Endothelial cell (in vitro differentiated cells): Measurements from ENCODE around the gene TUT1. TPM values are rescaled to one million over a fixed set of nuclear protein-coding genes. Genes with fewer than 3 reads are reported as not detected.

ENCODE experiments used
- DNase-seq: peaks from one replicate; pipeline ENCODE4 v3.0.0; 2021; ENCODE audit warnings: low spot score
- H3K27ac Mint-ChIP-seq: one replicate; pipeline ENCODE4 v1.8.0; 2021; ENCODE audit warnings: mixed read lengths, inconsistent platforms; ENCODE audit not compliant: unreplicated experiment
- H3K27me3 Mint-ChIP-seq: one replicate; pipeline ENCODE4 v1.8.0; 2021; ENCODE audit warnings: mild to moderate bottlenecking, moderate library complexity, mixed read lengths, inconsistent platforms; ENCODE audit not compliant: unreplicated experiment
- H3K36me3 Mint-ChIP-seq: one replicate; pipeline ENCODE4 v1.8.0; 2021; ENCODE audit warnings: mild to moderate bottlenecking, low read depth, mixed read lengths, inconsistent platforms; ENCODE audit not compliant: unreplicated experiment
- H3K4me1 Mint-ChIP-seq: one replicate; pipeline ENCODE4 v1.8.0; 2021; ENCODE audit warnings: mild to moderate bottlenecking, mixed read lengths, inconsistent platforms; ENCODE audit not compliant: unreplicated experiment
- H3K4me3 Mint-ChIP-seq: one replicate; pipeline ENCODE4 v1.8.0; 2021; ENCODE audit warnings: mild to moderate bottlenecking, mixed read lengths, inconsistent platforms; ENCODE audit not compliant: unreplicated experiment
- H3K9me3 Mint-ChIP-seq: one replicate; pipeline ENCODE4 v1.8.0; 2021; ENCODE audit warnings: mixed read lengths, inconsistent platforms; ENCODE audit not compliant: unreplicated experiment
- CTCF ChIP-seq: fragments of 200-600 bp; sonication (generic); IDR thresholded peaks from one replicate; pipeline ENCODE4 v1.5.0; 2021; ENCODE audit warnings: antibody characterized with exemption; ENCODE audit not compliant: unreplicated experiment
- total RNA-seq: library from RNA; stranded (reverse); fragmentation: NEBNext Ultra II Directional; extraction: Animal tissue kit (Norgen Biotek cat#: 25700); gene quantifications from one replicate; pipeline ENCODE4 v1.2.1, GENCODE V29; 2021; ENCODE audit not compliant: unreplicated experiment

TUT1 gene
- total RNA-seq, 1 donor from 2014 or later, result 21.2 TPM

GRCh38 chr11:62604460-62605120 lies 13.3 kb upstream of the TUT1 start:
- no peak overlapping the region for H3K27ac Mint-ChIP-seq
- DNase-seq, result no peak

GRCh38 chr11:62603776-62604299 lies 12.5 kb upstream of the TUT1 start:
- H3K36me3 Mint-ChIP-seq, result peaks cover 53% of the 10 kb centered on the region
- no peak for DNase-seq
- H3K27me3 Mint-ChIP-seq, result peaks cover 15% of the 10 kb centered on the region
- peak overlapping the region; percentile 91 for H3K4me3 Mint-ChIP-seq
- H3K9me3 Mint-ChIP-seq, result no peaks in the 10 kb centered on the region
- peak overlapping the region; percentile 89 for H3K27ac Mint-ChIP-seq
- H3K4me1 Mint-ChIP-seq, result peaks cover 45% of the 10 kb centered on the region
- no peak for TF ChIP-seq CTCF

More at GRCh38 chr11:62604460-62605120, 13.3 kb upstream of the TUT1 start:
- peaks cover 19% of the 10 kb centered on the region for H3K27me3 Mint-ChIP-seq
- peaks cover 37% of the 10 kb centered on the region for H3K4me1 Mint-ChIP-seq
- no peak for TF ChIP-seq CTCF
- H3K36me3 Mint-ChIP-seq, result peaks cover 49% of the 10 kb centered on the region
- no peaks in the 10 kb centered on the region for H3K9me3 Mint-ChIP-seq
- peak overlapping the region; percentile 91 for H3K4me3 Mint-ChIP-seq

- DNase-seq, result no peak
Measured at GRCh38 chr11:62603072-62603408, 11.7 kb upstream of the TUT1 start.

GRCh38 chr11:62602141-62603071 lies 11.1 kb upstream of the TUT1 start:
- no peaks in the 10 kb centered on the region for H3K9me3 Mint-ChIP-seq
- H3K27me3 Mint-ChIP-seq, result peaks cover 19% of the 10 kb centered on the region
- DNase-seq, result peak; percentile 47
- peaks cover 56% of the 10 kb centered on the region for H3K36me3 Mint-ChIP-seq
- peak overlapping the region; percentile 89 for H3K27ac Mint-ChIP-seq
- TF ChIP-seq CTCF, result no peak
- peak overlapping the region; percentile 97 for H3K4me3 Mint-ChIP-seq
- peaks cover 47% of the 10 kb centered on the region for H3K4me1 Mint-ChIP-seq

More at GRCh38 chr11:62603072-62603408, 11.7 kb upstream of the TUT1 start:
- Mint-ChIP-seq H3K27me3 (peaks cover 19% of the 10 kb centered on the region), H3K27ac (peak overlapping the region; percentile 89), H3K4me3 (peak overlapping the region; percentile 91), H3K4me1 (peaks cover 52% of the 10 kb centered on the region), H3K9me3 (no peaks in the 10 kb centered on the region), H3K36me3 (peaks cover 56% of the 10 kb centered on the region)
- TF ChIP-seq CTCF, result no peak
